ENCODE data around the gene COL4A2.

DNA sequence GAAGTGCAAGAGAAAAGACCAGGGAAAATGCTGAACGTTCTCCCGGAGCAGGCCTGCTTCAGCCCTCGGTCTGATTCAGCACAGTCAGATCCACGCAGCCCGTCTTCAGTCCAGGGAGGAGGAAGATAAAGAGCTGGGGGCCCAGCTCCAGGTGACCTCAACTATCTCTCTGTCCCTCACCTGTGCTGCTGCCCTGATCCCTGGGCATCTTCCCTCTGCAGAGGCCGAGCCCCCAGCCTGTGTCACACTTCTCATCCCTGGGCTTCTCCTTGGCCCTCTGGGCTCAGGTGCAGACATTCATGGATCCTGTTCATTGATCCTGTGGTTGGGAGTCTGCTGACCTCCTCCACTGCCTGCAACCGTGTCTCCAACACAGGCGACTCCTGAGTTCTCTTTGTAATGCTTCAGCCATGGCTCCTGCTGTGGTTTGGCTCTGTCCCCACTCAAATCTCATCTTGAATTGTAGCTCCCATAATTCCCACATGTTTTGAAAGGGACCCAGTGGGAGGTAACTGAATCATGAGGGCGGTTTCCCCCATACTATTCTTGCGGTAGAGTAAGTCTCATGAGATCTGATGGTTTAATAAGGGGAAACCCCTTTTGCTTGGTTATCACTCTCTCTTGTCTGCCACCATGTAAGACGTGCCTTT is 27.9 kb downstream of the COL4A2 start:
- TF ChIP-seq CTCF (IDR thresholded peaks at IDR 0.05) (no peak), ZNF302 (CRISPR knock-in tag; IDR thresholded peaks at IDR 0.05) (no peak), POLR2A (IDR thresholded peaks at IDR 0.05; ENCODE audit: low read length) (no peak)
